Panc1 (cell line): ENCODE results near the gene CLEC4G.
"Not testable (repeated sequence)": the region's sequence is repeated elsewhere in the genome, so short reads cannot be mapped to it uniquely, and the experiment has no call there.

Source experiments
- CTCF ChIP-seq: fragments of 450-650 bp; IDR thresholded peaks from 2 replicates; pipeline ENCODE4 v1.5.1; 2017; ENCODE audit warnings: mild to moderate bottlenecking
- POLR2AphosphoS5 ChIP-seq: IDR thresholded peaks from 2 replicates; pipeline ENCODE4 v1.6.1; 2012; ENCODE audit warnings: mild to moderate bottlenecking, low read depth, low read length, moderate library complexity
- REST ChIP-seq, 2 experiments: IDR thresholded peaks; 2 replicates each; pipeline ENCODE4 v1.6.1; 2011 to 2012; ENCODE audit warnings: low read depth in 2 of 2, control low read depth in 1 of 2, low read length in 1 of 2, mild to moderate bottlenecking in 1 of 2, moderate library complexity in 1 of 2; ENCODE audit not compliant: insufficient read depth in 1 of 2
- SIN3A ChIP-seq: IDR thresholded peaks from 2 replicates; pipeline ENCODE4 v1.6.1; 2012; ENCODE audit warnings: low read depth, mild to moderate bottlenecking, low read length, moderate library complexity, borderline replicate concordance; ENCODE audit not compliant: insufficient read depth
- TCF7L2 ChIP-seq: IDR thresholded peaks from 2 replicates; pipeline ENCODE4 v1.6.1; 2011; ENCODE audit warnings: mild to moderate bottlenecking, low read depth, low read length, inconsistent platforms

- not testable (repeated sequence) for TF ChIP-seq CTCF; SIN3A; REST (IDR thresholded peaks at IDR 0.05; ENCODE audit: insufficient read depth in 1 of 2, low read depth in 2 of 2, low read length in 1 of 2); POLR2AphosphoS5; TCF7L2
Measured at GRCh38 chr19:7746306-7746705, 14.4 kb upstream of the CLEC4G start.
